GM12878 (cell line): ENCODE data around the gene SPINT2. TPM values are rescaled to one million over a fixed set of nuclear protein-coding genes. Genes with fewer than 3 reads are reported as not detected.

Experiments used
- ATAC-seq: fragments of 200-7000 bp; cut with Tn5 transposase; 3 replicates; pipeline ENCODE4 v1.9.1; 2020; ENCODE audit warnings: mild to moderate bottlenecking, moderate library complexity
- BruUV-seq: library from RNA; stranded (reverse); fragments of 400-500 nt; replicated peaks from 2 replicates; lab custom pipeline; 2021; lab: Mats Ljungman, UMichigan
- CTCF ChIA-PET: fragments of 300-600 bp; sonication (Branson Sonifier 250); formaldehyde crosslinking; extraction: SDS; loops from one replicate; lab custom pipeline; 2021; ENCODE audit warnings: inconsistent platforms; lab: Yijun Ruan, JAX
- POLR2A ChIA-PET: fragments of 350-600 bp; formaldehyde crosslinking; extraction: SDS; loops from one replicate; lab custom pipeline; 2021; ENCODE audit warnings: inconsistent platforms; lab: Charles Lee
- RAD21 ChIA-PET: fragments of 300-600 bp; sonication (Branson Sonifier 250); formaldehyde crosslinking; loops from one replicate; lab custom pipeline; 2023; ENCODE audit warnings: antibody characterized with exemption; ENCODE audit not compliant: unreplicated experiment; lab: Charles Lee
- SMC1A ChIA-PET: fragments of 300-600 bp; sonication (Branson Sonifier 250); formaldehyde crosslinking; loops from one replicate; lab custom pipeline; 2023; ENCODE audit not compliant: unreplicated experiment, uncharacterized antibody; lab: Charles Lee
- DNase-seq: peaks from one replicate; pipeline ENCODE4 v3.0.0-alpha.2; 2011; ENCODE audit warnings: low read depth, low spot score
- FAIRE-seq: peaks from 3 replicates; lab custom pipeline; 2011; peaks lifted over from hg19 to GRCh38; lab: Jason Lieb, UNC
- H2AFZ ChIP-seq: 2 replicates; pipeline ENCODE4 v1.6.0; 2011; ENCODE audit warnings: low read depth, low read length, control low read depth; ENCODE audit not compliant: control insufficient read depth
- H3K27ac ChIP-seq: 2 replicates; pipeline ENCODE4 v1.5.1; 2011; ENCODE audit warnings: control low read depth; ENCODE audit not compliant: control insufficient read depth, insufficient read depth
- H3K27me3 ChIP-seq, 2 experiments: replicated peaks in 1 of 2; 2 replicates each; pipeline versions ENCODE4 v1.6.0 to v1.6.1; 2011; ENCODE audit warnings: low read length in 1 of 2; ENCODE audit not compliant: control insufficient read depth in 2 of 2, insufficient read depth in 2 of 2
- H3K36me3 ChIP-seq, 2 experiments: 2 replicates each; pipeline ENCODE4 v1.5.1; 2011; ENCODE audit warnings: low read length in 1 of 2; ENCODE audit not compliant: control insufficient read depth in 2 of 2, insufficient read depth in 2 of 2
- H3K4me1 ChIP-seq: 2 replicates; pipeline ENCODE4 v1.6.1; 2011; ENCODE audit warnings: mild to moderate bottlenecking, low read length, moderate library complexity, mixed read lengths; ENCODE audit not compliant: control insufficient read depth, insufficient read depth
- H3K4me2 ChIP-seq: 2 replicates; pipeline ENCODE4 v1.6.0; 2011; ENCODE audit warnings: control low read depth; ENCODE audit not compliant: control insufficient read depth, insufficient read depth
- H3K4me3 ChIP-seq: fragments of 200-600 bp; sonication (generic); 2 replicates; pipeline ENCODE4 v1.5.1; 2016
- H3K79me2 ChIP-seq: 2 replicates; pipeline ENCODE4 v1.6.0; 2011; ENCODE audit warnings: low read length; ENCODE audit not compliant: control insufficient read depth, insufficient read depth
- H3K9ac ChIP-seq: 2 replicates; pipeline ENCODE4 v1.8.0; 2011; ENCODE audit warnings: low read length, control low read depth, mixed read lengths; ENCODE audit not compliant: control insufficient read depth, insufficient read depth
- H3K9me3 ChIP-seq: replicated peaks from 3 replicates; pipeline ENCODE4 v1.5.1; 2011; ENCODE audit warnings: mild to moderate bottlenecking, low read length; ENCODE audit not compliant: control insufficient read depth, insufficient read depth
- H4K20me1 ChIP-seq: 2 replicates; pipeline ENCODE4 v1.6.0; 2011; ENCODE audit not compliant: control insufficient read depth, insufficient read depth
- CREM ChIP-seq: IDR thresholded peaks from 2 replicates; pipeline ENCODE4 v1.6.1; 2014; ENCODE audit warnings: antibody characterized with exemption, low read depth
- EZH2 ChIP-seq: IDR thresholded peaks from 2 replicates; pipeline ENCODE4 v1.6.1; 2012; ENCODE audit warnings: low read depth, mild to moderate bottlenecking, control low read depth, inconsistent platforms, low read length, borderline replicate concordance; ENCODE audit not compliant: control insufficient read depth
- HCFC1 ChIP-seq: fragments of 150-350 bp; IDR thresholded peaks from 2 replicates; pipeline ENCODE4 v1.6.1; 2014; ENCODE audit warnings: low read length
- MYC ChIP-seq: IDR thresholded peaks from 2 replicates; pipeline ENCODE4 v1.6.1; 2011; ENCODE audit warnings: mild to moderate bottlenecking, low read length, moderate library complexity, inconsistent platforms; ENCODE audit not compliant: insufficient read depth, insufficient replicate concordance, insufficient read length, severe bottlenecking
- PAX5 ChIP-seq: IDR thresholded peaks from 2 replicates; pipeline ENCODE4 v1.6.1; 2011; ENCODE audit warnings: low read depth, low read length, borderline replicate concordance
- POLR2AphosphoS2 ChIP-seq: IDR thresholded peaks from 2 replicates; pipeline ENCODE4 v1.6.1; 2011; ENCODE audit warnings: low read depth, mild to moderate bottlenecking, low read length, improper control_type of control experiment, moderate library complexity
- TARDBP ChIP-seq: IDR thresholded peaks from 2 replicates; pipeline ENCODE4 v1.6.1; 2016; ENCODE audit warnings: borderline replicate concordance
- YY1 ChIP-seq: IDR thresholded peaks from 2 replicates; pipeline ENCODE4 v1.6.1; 2011; ENCODE audit warnings: low read depth, mild to moderate bottlenecking, low read length
- ZNF207 ChIP-seq: fragments of 450-650 bp; IDR thresholded peaks from 2 replicates; pipeline ENCODE4 v1.6.1; 2014; ENCODE audit warnings: antibody characterized with exemption, mild to moderate bottlenecking, borderline replicate concordance
- ZZZ3 ChIP-seq: IDR thresholded peaks from 2 replicates; pipeline ENCODE4 v1.6.1; 2011; ENCODE audit warnings: low read depth; ENCODE audit not compliant: control insufficient read depth, insufficient read length
- WGBS: methylation state at CpG from one replicate; pipeline ENCODE4 v1.1.6; 2016; ENCODE audit warnings: low lambda C conversion rate; ENCODE audit not compliant: insufficient replicate concordance, insufficient coverage; ENCODE audit errors: missing lambda C conversion rate; 5-methylcytosine and 5-hydroxymethylcytosine counted together
- in situ Hi-C: fragments of 300-500 bp; cut with MboI; formaldehyde crosslinking; loops from 9 replicates; pipeline ENCODE4 v1.14.3; 2018; ENCODE audit warnings: mixed read lengths
- intact Hi-C: fragments of 100-400 bp; cut with micrococcal nuclease; formaldehyde crosslinking; loops from one replicate; pipeline ENCODE4 v1.14.2; 2022; ENCODE audit not compliant: unreplicated experiment
- polyA plus RNA-seq, 11 experiments: library from polyadenylated mRNA; depleted of rRNA in 4 of 11; unstranded in 6 of 11; stranded (reverse) in 5 of 11; fragments of >200 nt; fragmentation: Nextera tagmentation in 4 of 11; fragmentation: Illumina TruSeq in 1 of 11; extraction: Ambion mirVana in 4 of 11; extraction: Trizol in 1 of 11; gene quantifications; 1 replicate in 1 of 11; 2 replicates in 10 of 11; pipeline versions ENCODE4 v1.2.1 to v1.2.3, GENCODE V29; 2011 to 2016; ENCODE audit warnings: inconsistent platforms in 2 of 11, missing spikeins in 2 of 11, low read depth in 1 of 11
- total RNA-seq, 4 experiments: library from RNA; depleted of rRNA in 3 of 4; stranded (reverse); fragments of >200 nt in 3 of 4; fragmentation: Illumina TruSeq in 1 of 4; extraction: Trizol in 1 of 4; gene quantifications; 2 replicates each; pipeline versions ENCODE4 v1.2.1 to v1.2.3, GENCODE V29; 2013 to 2021
- TF ChIP-seq, protein P1 (sequence below), 3 experiments: IDR thresholded peaks in 2 of 3; conservative IDR thresholded peaks in 1 of 3; 2 replicates each; pipeline ENCODE4 v1.5.1; 2011; ENCODE audit warnings: low read depth in 3 of 3, low read length in 3 of 3, mild to moderate bottlenecking in 3 of 3, control low read depth in 2 of 3, moderate library complexity in 2 of 3, inconsistent platforms in 1 of 3, mixed read lengths in 1 of 3; ENCODE audit not compliant: control insufficient read depth in 2 of 3, insufficient read depth in 1 of 3; ENCODE audit errors: extremely low read depth in 1 of 3
- TF ChIP-seq, protein P2 (sequence below): IDR thresholded peaks from 2 replicates; pipeline ENCODE4 v1.6.1; 2011; ENCODE audit warnings: low read depth, low read length, improper control_type of control experiment, borderline replicate concordance
- TF ChIP-seq, protein P3 (sequence below): IDR thresholded peaks from 2 replicates; pipeline ENCODE4 v1.6.1; 2011; ENCODE audit warnings: borderline replicate concordance, low read depth, mild to moderate bottlenecking, moderate library complexity, mixed read lengths, low read length; ENCODE audit not compliant: insufficient read depth; ENCODE audit errors: extremely low read length
- TF ChIP-seq, protein P4 (sequence below): fragments of 450-650 bp; IDR thresholded peaks from 2 replicates; pipeline ENCODE4 v1.6.1; 2017; ENCODE audit warnings: mild to moderate bottlenecking
- TF ChIP-seq, protein P5 (sequence below): fragments of 450-650 bp; IDR thresholded peaks from 2 replicates; pipeline ENCODE4 v1.6.1; 2018; ENCODE audit warnings: mild to moderate bottlenecking, low read depth, moderate library complexity; ENCODE audit not compliant: partially characterized antibody

SPINT2 gene
- total and polyA plus RNA-seq, 10 of the 15 experiments (the other 5 are each of a cell fraction or from before 2014, with no cell fraction given), result 0.15 to 26.5 (median 17.5) TPM

DNA sequence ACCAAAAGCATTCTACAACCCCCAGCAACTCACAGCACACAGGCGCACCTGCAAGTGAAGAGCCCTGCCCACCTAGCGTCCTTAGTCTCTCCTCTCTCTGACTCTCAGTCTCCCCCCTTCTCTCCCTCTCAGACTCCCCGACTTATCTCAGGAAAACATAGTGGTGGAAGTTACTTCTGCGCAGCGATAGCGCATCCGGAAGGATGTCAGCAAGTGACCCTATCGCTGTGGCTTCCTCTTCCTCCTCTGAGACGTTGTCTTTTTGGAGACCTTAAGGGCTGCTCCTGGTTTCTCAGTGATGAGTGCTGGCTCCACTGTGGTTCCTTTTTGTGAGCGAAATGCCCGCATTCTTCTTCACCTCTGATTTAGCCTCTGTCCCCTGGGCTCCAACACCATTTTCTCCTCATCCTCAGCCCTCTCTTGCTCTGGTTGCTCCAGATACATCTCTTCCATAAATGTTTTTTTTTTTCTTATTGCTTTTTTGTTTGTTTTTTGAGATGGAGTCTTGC, 52.8 kb downstream of the SPINT2 start:
- intact Hi-C loops, result loop anchor here (5.0 kb wide), 1 partner anchor 75 kb away; no protein-coding TSS in a partner anchor
- H3K4me2 ChIP-seq, result peak overlapping the region; percentile 56; the same call in 1 of the 2 replicates
- no peak for FAIRE-seq
- no peak for TF ChIP-seq POLR2AphosphoS2
- TF ChIP-seq, protein P1, sequence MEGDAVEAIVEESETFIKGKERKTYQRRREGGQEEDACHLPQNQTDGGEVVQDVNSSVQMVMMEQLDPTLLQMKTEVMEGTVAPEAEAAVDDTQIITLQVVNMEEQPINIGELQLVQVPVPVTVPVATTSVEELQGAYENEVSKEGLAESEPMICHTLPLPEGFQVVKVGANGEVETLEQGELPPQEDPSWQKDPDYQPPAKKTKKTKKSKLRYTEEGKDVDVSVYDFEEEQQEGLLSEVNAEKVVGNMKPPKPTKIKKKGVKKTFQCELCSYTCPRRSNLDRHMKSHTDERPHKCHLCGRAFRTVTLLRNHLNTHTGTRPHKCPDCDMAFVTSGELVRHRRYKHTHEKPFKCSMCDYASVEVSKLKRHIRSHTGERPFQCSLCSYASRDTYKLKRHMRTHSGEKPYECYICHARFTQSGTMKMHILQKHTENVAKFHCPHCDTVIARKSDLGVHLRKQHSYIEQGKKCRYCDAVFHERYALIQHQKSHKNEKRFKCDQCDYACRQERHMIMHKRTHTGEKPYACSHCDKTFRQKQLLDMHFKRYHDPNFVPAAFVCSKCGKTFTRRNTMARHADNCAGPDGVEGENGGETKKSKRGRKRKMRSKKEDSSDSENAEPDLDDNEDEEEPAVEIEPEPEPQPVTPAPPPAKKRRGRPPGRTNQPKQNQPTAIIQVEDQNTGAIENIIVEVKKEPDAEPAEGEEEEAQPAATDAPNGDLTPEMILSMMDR (IDR thresholded peaks at IDR 0.05 in 2 of 3, conservative IDR thresholded peaks at IDR 0.05 in 1 of 3; ENCODE audit: control insufficient read depth in 2 of 3, extremely low read depth in 1 of 3, insufficient read depth in 1 of 3, low read depth in 3 of 3, low read length in 3 of 3), result no peak
- TF ChIP-seq CREM, result no peak
- TF ChIP-seq MYC, result no peak
- TF ChIP-seq HCFC1, result no peak
- no peak for TF ChIP-seq ZNF207
- TF ChIP-seq, protein P2, sequence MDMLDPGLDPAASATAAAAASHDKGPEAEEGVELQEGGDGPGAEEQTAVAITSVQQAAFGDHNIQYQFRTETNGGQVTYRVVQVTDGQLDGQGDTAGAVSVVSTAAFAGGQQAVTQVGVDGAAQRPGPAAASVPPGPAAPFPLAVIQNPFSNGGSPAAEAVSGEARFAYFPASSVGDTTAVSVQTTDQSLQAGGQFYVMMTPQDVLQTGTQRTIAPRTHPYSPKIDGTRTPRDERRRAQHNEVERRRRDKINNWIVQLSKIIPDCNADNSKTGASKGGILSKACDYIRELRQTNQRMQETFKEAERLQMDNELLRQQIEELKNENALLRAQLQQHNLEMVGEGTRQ, result no peak
- TF ChIP-seq TARDBP, result no peak
- TF ChIP-seq, protein P3, sequence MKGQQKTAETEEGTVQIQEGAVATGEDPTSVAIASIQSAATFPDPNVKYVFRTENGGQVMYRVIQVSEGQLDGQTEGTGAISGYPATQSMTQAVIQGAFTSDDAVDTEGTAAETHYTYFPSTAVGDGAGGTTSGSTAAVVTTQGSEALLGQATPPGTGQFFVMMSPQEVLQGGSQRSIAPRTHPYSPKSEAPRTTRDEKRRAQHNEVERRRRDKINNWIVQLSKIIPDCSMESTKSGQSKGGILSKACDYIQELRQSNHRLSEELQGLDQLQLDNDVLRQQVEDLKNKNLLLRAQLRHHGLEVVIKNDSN, result no peak
- TF ChIP-seq ZZZ3, result no peak
- TF ChIP-seq EZH2, result no peak
- TF ChIP-seq YY1, result no peak
- no peak for TF ChIP-seq PAX5
- TF ChIP-seq, protein P4, sequence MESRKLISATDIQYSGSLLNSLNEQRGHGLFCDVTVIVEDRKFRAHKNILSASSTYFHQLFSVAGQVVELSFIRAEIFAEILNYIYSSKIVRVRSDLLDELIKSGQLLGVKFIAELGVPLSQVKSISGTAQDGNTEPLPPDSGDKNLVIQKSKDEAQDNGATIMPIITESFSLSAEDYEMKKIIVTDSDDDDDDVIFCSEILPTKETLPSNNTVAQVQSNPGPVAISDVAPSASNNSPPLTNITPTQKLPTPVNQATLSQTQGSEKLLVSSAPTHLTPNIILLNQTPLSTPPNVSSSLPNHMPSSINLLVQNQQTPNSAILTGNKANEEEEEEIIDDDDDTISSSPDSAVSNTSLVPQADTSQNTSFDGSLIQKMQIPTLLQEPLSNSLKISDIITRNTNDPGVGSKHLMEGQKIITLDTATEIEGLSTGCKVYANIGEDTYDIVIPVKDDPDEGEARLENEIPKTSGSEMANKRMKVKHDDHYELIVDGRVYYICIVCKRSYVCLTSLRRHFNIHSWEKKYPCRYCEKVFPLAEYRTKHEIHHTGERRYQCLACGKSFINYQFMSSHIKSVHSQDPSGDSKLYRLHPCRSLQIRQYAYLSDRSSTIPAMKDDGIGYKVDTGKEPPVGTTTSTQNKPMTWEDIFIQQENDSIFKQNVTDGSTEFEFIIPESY, result no peak
- TF ChIP-seq, protein P5, sequence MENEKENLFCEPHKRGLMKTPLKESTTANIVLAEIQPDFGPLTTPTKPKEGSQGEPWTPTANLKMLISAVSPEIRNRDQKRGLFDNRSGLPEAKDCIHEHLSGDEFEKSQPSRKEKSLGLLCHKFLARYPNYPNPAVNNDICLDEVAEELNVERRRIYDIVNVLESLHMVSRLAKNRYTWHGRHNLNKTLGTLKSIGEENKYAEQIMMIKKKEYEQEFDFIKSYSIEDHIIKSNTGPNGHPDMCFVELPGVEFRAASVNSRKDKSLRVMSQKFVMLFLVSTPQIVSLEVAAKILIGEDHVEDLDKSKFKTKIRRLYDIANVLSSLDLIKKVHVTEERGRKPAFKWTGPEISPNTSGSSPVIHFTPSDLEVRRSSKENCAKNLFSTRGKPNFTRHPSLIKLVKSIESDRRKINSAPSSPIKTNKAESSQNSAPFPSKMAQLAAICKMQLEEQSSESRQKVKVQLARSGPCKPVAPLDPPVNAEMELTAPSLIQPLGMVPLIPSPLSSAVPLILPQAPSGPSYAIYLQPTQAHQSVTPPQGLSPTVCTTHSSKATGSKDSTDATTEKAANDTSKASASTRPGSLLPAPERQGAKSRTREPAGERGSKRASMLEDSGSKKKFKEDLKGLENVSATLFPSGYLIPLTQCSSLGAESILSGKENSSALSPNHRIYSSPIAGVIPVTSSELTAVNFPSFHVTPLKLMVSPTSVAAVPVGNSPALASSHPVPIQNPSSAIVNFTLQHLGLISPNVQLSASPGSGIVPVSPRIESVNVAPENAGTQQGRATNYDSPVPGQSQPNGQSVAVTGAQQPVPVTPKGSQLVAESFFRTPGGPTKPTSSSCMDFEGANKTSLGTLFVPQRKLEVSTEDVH, result no peak

More for the DNA sequence above, 52.8 kb downstream of the SPINT2 start:
- peaks cover 4% of the 10 kb centered on the region for H3K79me2 ChIP-seq
- ChIA-PET POLR2A (no interaction called here), SMC1A (no interaction called here), CTCF (no interaction called here), RAD21 (no interaction called here)
- no peak overlapping the region for H3K9ac ChIP-seq
- peak overlapping the region; percentile 79 for H2AFZ ChIP-seq
- H3K27ac ChIP-seq, result no peak overlapping the region
- no peak overlapping the region; the same call in 1 of the 2 replicates for H3K4me3 ChIP-seq
- peaks cover 3% of the 10 kb centered on the region; the same call in 1 of the 2 replicates for H3K4me1 ChIP-seq
- in situ Hi-C loops, result no loop called here
- no peaks in the 10 kb centered on the region for H3K9me3 ChIP-seq
- DNase-seq (no peak), ATAC-seq (no peak)
- no peaks in the 10 kb centered on the region; a peak in 2 of 4 replicates for H3K27me3 ChIP-seq
- WGBS, result 3% methylated on average over 11 of the region's 11 CpGs
- H3K36me3 ChIP-seq, result no peaks in the 10 kb centered on the region
- H4K20me1 ChIP-seq, result no peaks in the 10 kb centered on the region
- no TSS peak for BruUV-seq
